Thoracic aorta (tissue), 2 donors: Measurements from ENCODE around the gene ZRANB2. TPM values are rescaled to one million over a fixed set of nuclear protein-coding genes. Genes with fewer than 3 reads are reported as not detected.

Source experiments
- ATAC-seq: fragments of 150-250 bp; one replicate; pipeline ENCODE4 v1.8.0; 2017; ENCODE audit warnings: low read depth; ENCODE audit not compliant: insufficient number of reproducible peaks, low FRiP score
- DNase-seq: peaks from one replicate; pipeline ENCODE4 v3.0.0-alpha.2; 2020; ENCODE audit warnings: low spot score
- H3K27ac ChIP-seq, 2 donors: fragments of 200-600 bp; sonication (generic); 1 replicate in 1 of 2; 2 replicates in 1 of 2; pipeline ENCODE4 v1.5.1; 2016; ENCODE audit warnings: mild to moderate bottlenecking in 2 of 2, moderate library complexity in 2 of 2
- H3K27me3 ChIP-seq: fragments of 200-600 bp; sonication (generic); replicated peaks from 2 replicates; pipeline ENCODE4 v1.6.0; 2016; ENCODE audit warnings: mild to moderate bottlenecking; ENCODE audit not compliant: insufficient read depth
- H3K36me3 ChIP-seq: fragments of 200-600 bp; sonication (generic); one replicate; pipeline ENCODE4 v1.5.1; 2016
- H3K4me1 ChIP-seq, 2 donors: fragments of 200-600 bp; sonication (generic); 1 replicate in 1 of 2; 2 replicates in 1 of 2; pipeline versions ENCODE4 v1.5.1 to v1.6.0; 2016; ENCODE audit warnings: low read depth in 2 of 2, mild to moderate bottlenecking in 1 of 2; ENCODE audit not compliant: control insufficient read depth in 1 of 2
- H3K4me3 ChIP-seq: fragments of 200-600 bp; sonication (generic); 2 replicates; pipeline ENCODE4 v1.5.1; 2016; ENCODE audit warnings: mild to moderate bottlenecking
- H3K9me3 ChIP-seq: fragments of 200-600 bp; sonication (generic); 2 replicates; pipeline ENCODE4 v1.5.1; 2016
- CTCF ChIP-seq: fragments of 200-600 bp; sonication (generic); IDR thresholded peaks from one replicate; pipeline ENCODE4 v1.5.1; 2019; ENCODE audit warnings: antibody characterized with exemption
- total RNA-seq, 2 donors: library from RNA; depleted of rRNA; stranded (reverse); fragments of >200 nt; gene quantifications; one replicate each; pipeline versions ENCODE4 v1.1.0 to v1.2.3, GENCODE V29; 2016

Gene ZRANB2
- total RNA-seq, 2 donors from 2014 or later, result 116 to 133 TPM

DNA sequence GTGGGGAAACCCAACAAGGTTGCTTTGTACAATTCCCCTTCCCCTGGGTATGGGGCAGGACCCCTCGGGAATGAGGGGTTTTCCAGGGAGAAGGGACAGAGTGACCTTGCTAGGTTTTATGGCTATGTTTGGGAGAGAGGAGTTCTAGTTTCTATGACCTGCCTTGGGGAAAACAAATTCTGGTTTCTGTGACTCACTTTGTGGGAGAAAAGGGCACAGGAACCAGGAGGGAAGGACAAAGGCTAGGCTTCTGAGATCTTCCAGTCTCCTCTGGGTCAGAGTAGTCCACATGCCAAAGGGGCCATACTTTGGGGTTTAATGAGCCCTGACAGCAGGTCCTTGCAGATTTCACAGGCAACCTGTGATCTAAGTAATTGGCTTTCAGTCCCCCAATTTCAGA lies 27.7 kb downstream of the ZRANB2 start:
- H3K4me1 ChIP-seq, result peaks cover 0 to 2% of the 10 kb centered on the region in 2 donors
- H3K36me3 ChIP-seq, result no peaks in the 10 kb centered on the region
- no peak for TF ChIP-seq CTCF
- H3K27ac ChIP-seq, result no peak overlapping the region
- H3K9me3 ChIP-seq, result no peaks in the 10 kb centered on the region
- no peaks in the 10 kb centered on the region for H3K27me3 ChIP-seq
- DNase-seq (no peak), ATAC-seq (no peak)
- H3K4me3 ChIP-seq, result no peak overlapping the region

- peak; percentile 40 for ATAC-seq
Observed at GRCh38 chr1:71049951-71050598, 30.8 kb downstream of the ZRANB2 start.

DNA sequence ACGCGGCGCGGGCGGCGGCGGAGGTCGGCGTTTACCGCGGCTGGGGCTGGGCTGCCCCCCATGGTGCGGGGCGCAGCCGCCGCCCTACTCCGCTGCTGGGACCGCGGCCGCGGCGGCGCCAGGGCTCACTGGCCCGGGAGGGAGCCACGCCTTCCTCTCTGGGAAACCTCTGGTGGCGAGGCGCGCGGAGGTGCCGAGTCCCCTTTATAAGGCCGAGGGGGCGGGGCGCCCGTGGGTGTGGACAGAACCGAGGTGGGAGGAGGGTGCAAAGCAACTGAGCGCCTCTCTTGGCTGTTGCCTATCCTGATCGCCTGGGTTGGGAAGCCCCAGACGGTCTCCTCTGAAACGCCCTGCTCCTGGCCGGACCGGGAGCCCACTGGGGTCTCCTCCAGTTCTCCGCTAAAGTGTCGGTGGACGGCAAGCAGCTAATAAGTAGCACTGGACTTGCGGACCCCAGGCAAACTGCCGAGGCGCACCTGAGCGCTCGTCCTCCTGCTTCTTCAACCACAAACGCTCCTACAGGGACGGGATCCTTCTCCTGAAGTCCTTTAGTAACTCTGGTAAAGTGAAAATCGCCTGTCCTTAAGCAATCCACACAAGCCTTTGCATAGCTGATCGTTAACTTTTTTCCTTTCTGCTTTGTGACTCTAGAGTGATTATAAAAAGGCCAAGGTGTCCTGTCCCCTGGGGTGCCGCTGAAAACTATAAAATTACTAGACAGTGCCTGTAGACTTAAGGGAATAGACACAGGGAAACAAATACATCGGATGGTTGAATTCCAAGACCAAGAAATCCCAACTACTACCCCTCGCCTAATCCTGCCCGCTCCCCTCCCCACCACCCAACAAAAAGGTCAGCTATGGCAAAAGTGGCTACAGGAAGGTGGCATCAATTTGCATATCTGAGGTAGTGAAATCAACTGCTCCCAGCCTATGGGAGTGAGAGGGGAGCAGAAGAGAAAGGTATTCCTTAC lies 32.9 kb downstream of the ZRANB2 start, which contains the start of gene PTGER3:
Gene PTGER3, minus strand, starts transcription at position 182 of the 973 bp plus-strand sequence. CDS start 239 bp downstream, outside the sequence.
- Histone ChIP-seq H3K27ac (peak within 1 kb of the TSS; percentile 66 to 81), H3K27me3 (no peaks in the 10 kb centered on the region), H3K4me3 (peak within 1 kb of the TSS; percentile 74), H3K36me3 (no peaks in the 10 kb centered on the region), H3K4me1 (peaks cover 0 to 16% of the 10 kb centered on the region in 2 donors), H3K9me3 (no peaks in the 10 kb centered on the region)
- DNase-seq (peak; percentile 57), ATAC-seq (no peak)
- no peak for TF ChIP-seq CTCF

More at GRCh38 chr1:71049951-71050598, 30.8 kb downstream of the ZRANB2 start:
- Histone ChIP-seq H3K4me3 (no peak overlapping the region), H3K9me3 (no peaks in the 10 kb centered on the region), H3K4me1 (peaks cover 0 to 5% of the 10 kb centered on the region in 2 donors), H3K36me3 (no peaks in the 10 kb centered on the region), H3K27ac (no peak overlapping the region), H3K27me3 (no peaks in the 10 kb centered on the region)
- peak; percentile 74 for TF ChIP-seq CTCF
- DNase-seq, result no peak

- Histone ChIP-seq H3K4me3 (peak overlapping the region; percentile 74), H3K9me3 (no peaks in the 10 kb centered on the region), H3K27me3 (no peaks in the 10 kb centered on the region), H3K36me3 (no peaks in the 10 kb centered on the region), H3K27ac (peak overlapping the region; percentile 66 to 81), H3K4me1 (peaks cover 0 to 23% of the 10 kb centered on the region in 2 donors)
- no peak for ATAC-seq
- no peak for TF ChIP-seq CTCF
- no peak for DNase-seq
Observed at GRCh38 chr1:71046891-71047634, 33.8 kb downstream of the ZRANB2 start.
